K562 (cell line): ENCODE measurements around the gene SLC6A9. TPM values are rescaled to one million over a fixed set of nuclear protein-coding genes. Genes with fewer than 3 reads are reported as not detected.

ENCODE experiments used
- ATAC-seq: fragments of 200-7000 bp; cut with Tn5 transposase; 3 replicates; pipeline ENCODE4 v1.9.1; 2020; ENCODE audit warnings: moderate library complexity
- BruUV-seq: library from RNA; stranded (reverse); fragments of 400-500 nt; replicated peaks from 2 replicates; lab custom pipeline; 2021; lab: Mats Ljungman, UMichigan
- CTCF ChIA-PET: fragments of 300-600 bp; formaldehyde crosslinking; extraction: SDS; loops from one replicate; lab custom pipeline; 2021; ENCODE audit warnings: low intra/inter-chr PET ratio; lab: Yijun Ruan, JAX
- POLR2A ChIA-PET: fragments of 300-600, 350-650 bp; sonication (Branson Sonifier 250); formaldehyde crosslinking; extraction: SDS; loops from one replicate; lab custom pipeline; 2021; ENCODE audit warnings: antibody characterized with exemption, inconsistent platforms; lab: Yijun Ruan, JAX
- DNase-seq, 4 experiments: peaks; one replicate each; pipeline versions ENCODE4 v3.0.0 to v3.0.0-alpha.2; 2011 to 2018; ENCODE audit warnings: low spot score in 3 of 4, mixed read lengths in 3 of 4; ENCODE audit errors: extremely low read depth in 1 of 4
- FAIRE-seq: peaks from 2 replicates; lab custom pipeline; 2011; peaks lifted over from hg19 to GRCh38; lab: Jason Lieb, UNC
- H2AFZ ChIP-seq: 2 replicates; pipeline ENCODE4 v1.6.0; 2011; ENCODE audit warnings: low read depth, low read length, control low read depth, inconsistent platforms
- H3K27ac ChIP-seq: fragments of 200-600 bp; 3 replicates; pipeline ENCODE4 v1.8.0; 2011; ENCODE audit warnings: low read depth, mild to moderate bottlenecking, control low read depth, inconsistent platforms, low read length, moderate library complexity, mixed read lengths; ENCODE audit errors: extremely low read depth
- H3K27me3 ChIP-seq, 2 experiments: fragments of 300-600 bp in 1 of 2; 2 replicates in 1 of 2; 3 replicates in 1 of 2; pipeline versions ENCODE4 v1.6.0 to v1.8.0; 2011; ENCODE audit warnings: inconsistent platforms in 2 of 2, low read length in 2 of 2, mild to moderate bottlenecking in 1 of 2, mixed read lengths in 1 of 2, moderate library complexity in 1 of 2; ENCODE audit not compliant: control insufficient read depth in 2 of 2, insufficient read depth in 2 of 2
- H3K36me3 ChIP-seq: fragments of 300-600 bp; 3 replicates; pipeline ENCODE4 v1.8.0; 2011; ENCODE audit warnings: mild to moderate bottlenecking, low read length, inconsistent platforms; ENCODE audit not compliant: control insufficient read depth, insufficient read depth
- H3K4me1 ChIP-seq, 2 experiments: fragments of 200-600 bp in 1 of 2; replicated peaks in 1 of 2; 2 replicates in 1 of 2; 3 replicates in 1 of 2; pipeline versions ENCODE4 v1.5.1 to v1.8.0; 2011; ENCODE audit warnings: inconsistent platforms in 2 of 2, low read length in 2 of 2, mild to moderate bottlenecking in 1 of 2, mixed read lengths in 1 of 2, moderate library complexity in 1 of 2; ENCODE audit not compliant: control insufficient read depth in 2 of 2, insufficient read depth in 2 of 2
- H3K4me2 ChIP-seq: 2 replicates; pipeline ENCODE4 v1.6.1; 2011; ENCODE audit warnings: low read length, control low read depth, inconsistent platforms, mixed read lengths; ENCODE audit not compliant: insufficient read depth
- H3K4me3 ChIP-seq: fragments of 200-600 bp; sonication (generic), shearing (Covaris generic); 2 replicates; pipeline ENCODE4 v1.5.1; 2016; ENCODE audit warnings: control low read depth, inconsistent platforms
- H3K79me2 ChIP-seq: fragments of 200-600 bp; 3 replicates; pipeline ENCODE4 v1.8.0; 2011; ENCODE audit warnings: low read length, inconsistent platforms; ENCODE audit not compliant: control insufficient read depth, insufficient read depth
- H3K9ac ChIP-seq, 2 experiments: 2 replicates each; pipeline versions ENCODE4 v1.6.0 to v1.6.1; 2011; ENCODE audit warnings: low read depth in 2 of 2, low read length in 2 of 2, control low read depth in 1 of 2, inconsistent platforms in 1 of 2, mild to moderate bottlenecking in 1 of 2, mixed read lengths in 1 of 2; ENCODE audit not compliant: insufficient read depth in 1 of 2
- H3K9me1 ChIP-seq: one replicate; pipeline ENCODE4 v1.6.0; 2011; ENCODE audit warnings: inconsistent platforms, mild to moderate bottlenecking, low read length, moderate library complexity; ENCODE audit not compliant: control insufficient read depth, insufficient read depth
- H3K9me3 ChIP-seq: replicated peaks from 2 replicates; pipeline ENCODE4 v1.5.1; 2011; ENCODE audit warnings: low read depth, low read length, inconsistent platforms; ENCODE audit not compliant: control insufficient read depth, insufficient read depth
- H4K20me1 ChIP-seq: replicated peaks from 2 replicates; pipeline ENCODE4 v1.6.1; 2011; ENCODE audit warnings: low read length, inconsistent platforms, mixed read lengths; ENCODE audit not compliant: control insufficient read depth, insufficient read depth
- BRD9 ChIP-seq: fragments of 450-650 bp; IDR thresholded peaks from 2 replicates; pipeline ENCODE4 v1.6.1; 2018; ENCODE audit warnings: low read depth; ENCODE audit not compliant: partially characterized antibody
- HNRNPUL1 ChIP-seq: fragments of 200-400 bp; formaldehyde crosslinking; IDR thresholded peaks from 2 replicates; pipeline ENCODE4 v1.6.1; 2017; ENCODE audit warnings: low read length
- PHF21A ChIP-seq: fragments of 450-650 bp; IDR thresholded peaks from 2 replicates; pipeline ENCODE4 v1.6.1; 2017; ENCODE audit warnings: low read depth, borderline replicate concordance
- POLR2G ChIP-seq: fragments of 200-400 bp; formaldehyde crosslinking; IDR thresholded peaks from 2 replicates; pipeline ENCODE4 v1.6.1; 2017; ENCODE audit warnings: low read depth, mild to moderate bottlenecking, antibody characterized with exemption, low read length, moderate library complexity
- RBM22 ChIP-seq: fragments of 200-400 bp; formaldehyde crosslinking; IDR thresholded peaks from 2 replicates; pipeline ENCODE4 v1.6.1; 2018; ENCODE audit warnings: low read length, low read depth; ENCODE audit not compliant: poor library complexity, severe bottlenecking
- RHOXF2B ChIP-seq: fragments of 250-450 bp; sonication (Bioruptor Pico); conservative IDR thresholded peaks from 2 replicates; pipeline ENCODE4 v1.5.1; 2021
- SIN3B ChIP-seq: fragments of 450-650 bp; IDR thresholded peaks from 2 replicates; pipeline ENCODE4 v1.6.1; 2017; ENCODE audit warnings: low read depth, mild to moderate bottlenecking, moderate library complexity
- WGBS: fragments of 100-300 bp; shearing (Covaris generic); methylation state at CpG from one replicate; pipeline ENCODE4 v1.1.6; 2016; ENCODE audit warnings: low coverage, mixed read lengths; ENCODE audit not compliant: insufficient coverage; ENCODE audit errors: missing lambda C conversion rate; 5-methylcytosine and 5-hydroxymethylcytosine counted together
- in situ Hi-C: fragments of 300-500 bp; cut with MboI; formaldehyde crosslinking; loops from 4 replicates; pipeline ENCODE4 v1.15.0; 2018; ENCODE audit warnings: inconsistent platforms, mixed read lengths
- intact Hi-C: fragments of 100-400 bp; cut with micrococcal nuclease; formaldehyde crosslinking; loops from 2 replicates; pipeline ENCODE4 v1.14.2; 2022
- polyA plus RNA-seq, 8 experiments: library from polyadenylated mRNA; depleted of rRNA in 4 of 8; stranded (reverse) in 5 of 8; unstranded in 3 of 8; fragments of >200 nt; fragmentation: Nextera tagmentation in 2 of 8; fragmentation: Illumina TruSeq in 1 of 8; extraction: Ambion mirVana in 2 of 8; extraction: Trizol in 1 of 8; gene quantifications; 2 replicates each; pipeline versions ENCODE4 v1.2.1 to v1.2.3, GENCODE V29; 2011 to 2014; ENCODE audit warnings: inconsistent platforms in 1 of 8, missing spikeins in 1 of 8
- total RNA-seq, 7 experiments: library from RNA; depleted of rRNA in 6 of 7; stranded (reverse); fragments of >200 nt in 6 of 7; fragmentation: Illumina TruSeq in 2 of 7; extraction: Trizol in 2 of 7; gene quantifications; 2 replicates each; pipeline versions ENCODE4 v1.2.1 to v1.2.3, GENCODE V29; 2011 to 2021; ENCODE audit warnings: low replicate concordance in 1 of 7
- TF ChIP-seq, protein P1 (sequence below), 2 experiments: IDR thresholded peaks; 2 replicates each; pipeline ENCODE4 v1.6.1; 2012; ENCODE audit warnings: improper control_type of control experiment in 2 of 2, low read depth in 2 of 2, low read length in 2 of 2, borderline replicate concordance in 1 of 2
- TF ChIP-seq, protein P2 (sequence below): fragments of 450-650 bp; IDR thresholded peaks from 2 replicates; pipeline ENCODE4 v1.7.1; 2018; ENCODE audit warnings: mild to moderate bottlenecking, low read depth; ENCODE audit not compliant: partially characterized antibody
- TF ChIP-seq, protein P3 (sequence below): sonication (generic); formaldehyde crosslinking; IDR thresholded peaks from 2 replicates; pipeline ENCODE4 v1.8.1; 2023; ENCODE audit warnings: mild to moderate bottlenecking, missing genetic modification reagents, moderate library complexity

SLC6A9 gene
- total and polyA plus RNA-seq, 9 of the 15 experiments (the other 6 are each of a cell fraction or from before 2014, with no cell fraction given): 0.17 to 18.7 (median 2.9) TPM

DNA sequence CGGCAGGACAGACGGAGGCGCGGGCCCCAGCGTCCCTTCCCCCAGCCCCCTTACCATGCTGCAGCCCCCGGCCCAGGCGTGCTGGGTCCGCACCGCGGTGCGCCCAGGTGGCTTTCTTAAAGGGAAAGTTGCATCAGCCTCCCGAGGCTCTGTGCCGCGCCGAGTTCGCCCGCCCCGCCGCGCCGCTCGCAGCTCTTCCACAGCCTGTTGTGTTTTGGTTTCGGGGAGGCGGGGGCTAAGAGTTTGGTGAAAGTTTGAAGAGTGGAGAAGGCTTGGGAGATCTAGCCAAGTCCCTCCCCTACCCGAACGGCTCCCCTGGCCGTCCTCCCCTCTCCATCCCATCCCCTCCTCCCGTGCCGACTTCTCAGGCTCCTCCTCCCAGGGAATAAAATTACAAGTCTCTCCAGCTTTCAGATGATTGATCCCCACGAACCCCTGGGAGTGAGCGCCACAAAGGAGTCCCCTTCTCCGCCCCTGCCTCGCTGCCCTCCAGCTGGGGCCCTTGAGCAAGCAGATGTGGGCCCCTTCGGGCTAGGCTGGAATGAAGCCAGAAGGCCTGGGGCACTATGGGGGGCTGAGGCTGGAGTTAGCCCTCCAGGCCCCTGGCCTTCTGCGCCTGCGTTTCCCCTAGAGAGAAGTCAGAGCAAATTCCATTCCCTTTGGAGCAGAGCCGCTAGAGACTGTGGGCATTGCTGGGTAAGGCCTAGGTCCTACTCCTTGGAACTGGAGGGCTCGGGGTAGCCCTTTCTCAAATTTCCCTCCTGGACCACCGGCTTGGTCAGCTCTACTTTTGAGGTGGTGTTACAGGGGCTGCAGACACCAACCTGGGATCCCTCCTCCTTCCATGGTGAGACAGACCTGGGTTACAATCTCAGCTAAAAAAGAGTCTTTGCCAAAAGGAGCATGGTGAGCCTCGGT, at the start of gene SLC6A9 (continued):
- TF ChIP-seq, protein P1, sequence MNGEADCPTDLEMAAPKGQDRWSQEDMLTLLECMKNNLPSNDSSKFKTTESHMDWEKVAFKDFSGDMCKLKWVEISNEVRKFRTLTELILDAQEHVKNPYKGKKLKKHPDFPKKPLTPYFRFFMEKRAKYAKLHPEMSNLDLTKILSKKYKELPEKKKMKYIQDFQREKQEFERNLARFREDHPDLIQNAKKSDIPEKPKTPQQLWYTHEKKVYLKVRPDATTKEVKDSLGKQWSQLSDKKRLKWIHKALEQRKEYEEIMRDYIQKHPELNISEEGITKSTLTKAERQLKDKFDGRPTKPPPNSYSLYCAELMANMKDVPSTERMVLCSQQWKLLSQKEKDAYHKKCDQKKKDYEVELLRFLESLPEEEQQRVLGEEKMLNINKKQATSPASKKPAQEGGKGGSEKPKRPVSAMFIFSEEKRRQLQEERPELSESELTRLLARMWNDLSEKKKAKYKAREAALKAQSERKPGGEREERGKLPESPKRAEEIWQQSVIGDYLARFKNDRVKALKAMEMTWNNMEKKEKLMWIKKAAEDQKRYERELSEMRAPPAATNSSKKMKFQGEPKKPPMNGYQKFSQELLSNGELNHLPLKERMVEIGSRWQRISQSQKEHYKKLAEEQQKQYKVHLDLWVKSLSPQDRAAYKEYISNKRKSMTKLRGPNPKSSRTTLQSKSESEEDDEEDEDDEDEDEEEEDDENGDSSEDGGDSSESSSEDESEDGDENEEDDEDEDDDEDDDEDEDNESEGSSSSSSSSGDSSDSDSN (IDR thresholded peaks at IDR 0.05; ENCODE audit: borderline replicate concordance in 1 of 2, low read depth in 2 of 2, low read length in 2 of 2): 0 out of 4 replicates have a peak, but pooled peaks of 1 of the 2 experiments have one; percentile 44
- no peak for TF ChIP-seq BRD9
- TF ChIP-seq, all 486 proteins: peak for 61

DNA sequence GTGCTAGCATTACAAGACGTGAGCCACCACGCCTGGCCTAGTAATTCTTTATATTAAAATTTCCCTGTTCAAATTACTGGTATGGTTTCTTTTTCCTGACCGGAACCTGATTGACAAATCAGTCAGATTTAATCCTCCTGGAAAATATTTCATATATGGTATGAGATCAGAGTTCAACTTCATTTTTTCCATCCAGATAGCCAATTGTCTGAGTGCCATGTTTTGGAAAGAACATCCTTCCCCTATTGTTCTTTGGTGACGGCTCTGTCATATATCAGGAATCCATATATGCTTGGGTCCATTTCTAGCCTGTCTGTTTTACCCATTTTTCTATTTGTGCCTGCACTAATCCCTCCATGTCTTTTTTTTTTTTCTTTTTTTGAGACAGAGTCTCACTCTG, 48.3 kb upstream of the SLC6A9 start:
- intact Hi-C loops (no loop called here), in situ Hi-C loops (no loop called here)
- no peak overlapping the region for H2AFZ ChIP-seq
- 5% methylated on average over 4 of the region's 4 CpGs for WGBS
- H3K4me2 ChIP-seq: no peak overlapping the region
- H3K27ac ChIP-seq: no peak overlapping the region
- H3K9me1 ChIP-seq: no peaks in the 10 kb centered on the region
- ChIA-PET POLR2A (interaction anchor here (0.6 kb wide), 1 partner anchor 160 kb away, joined by 3 read pairs; no protein-coding TSS in a partner anchor), CTCF (no interaction called here)
- FAIRE-seq (no peak), ATAC-seq (no peak), DNase-seq (no peak)
- H3K4me3 ChIP-seq: no peak overlapping the region
- H3K9me3 ChIP-seq: no peaks in the 10 kb centered on the region
- H3K4me1 ChIP-seq: no peaks in the 10 kb centered on the region
- no peaks in the 10 kb centered on the region for H3K36me3 ChIP-seq
- H3K9ac ChIP-seq: no peak overlapping the region
- H3K79me2 ChIP-seq: no peaks in the 10 kb centered on the region
- H4K20me1 ChIP-seq: no peaks in the 10 kb centered on the region
- BruUV-seq: no TSS peak
- peaks cover 20 to 33% of the 10 kb centered on the region in 2 experiments; a peak in 4 of 5 replicates for H3K27me3 ChIP-seq
- TF ChIP-seq RBM22 (no peak), PHF21A (no peak), RHOXF2B (CRISPR knock-in tag) (no peak), POLR2G (no peak), HNRNPUL1 (no peak), SIN3B (no peak)
- TF ChIP-seq, protein P2, sequence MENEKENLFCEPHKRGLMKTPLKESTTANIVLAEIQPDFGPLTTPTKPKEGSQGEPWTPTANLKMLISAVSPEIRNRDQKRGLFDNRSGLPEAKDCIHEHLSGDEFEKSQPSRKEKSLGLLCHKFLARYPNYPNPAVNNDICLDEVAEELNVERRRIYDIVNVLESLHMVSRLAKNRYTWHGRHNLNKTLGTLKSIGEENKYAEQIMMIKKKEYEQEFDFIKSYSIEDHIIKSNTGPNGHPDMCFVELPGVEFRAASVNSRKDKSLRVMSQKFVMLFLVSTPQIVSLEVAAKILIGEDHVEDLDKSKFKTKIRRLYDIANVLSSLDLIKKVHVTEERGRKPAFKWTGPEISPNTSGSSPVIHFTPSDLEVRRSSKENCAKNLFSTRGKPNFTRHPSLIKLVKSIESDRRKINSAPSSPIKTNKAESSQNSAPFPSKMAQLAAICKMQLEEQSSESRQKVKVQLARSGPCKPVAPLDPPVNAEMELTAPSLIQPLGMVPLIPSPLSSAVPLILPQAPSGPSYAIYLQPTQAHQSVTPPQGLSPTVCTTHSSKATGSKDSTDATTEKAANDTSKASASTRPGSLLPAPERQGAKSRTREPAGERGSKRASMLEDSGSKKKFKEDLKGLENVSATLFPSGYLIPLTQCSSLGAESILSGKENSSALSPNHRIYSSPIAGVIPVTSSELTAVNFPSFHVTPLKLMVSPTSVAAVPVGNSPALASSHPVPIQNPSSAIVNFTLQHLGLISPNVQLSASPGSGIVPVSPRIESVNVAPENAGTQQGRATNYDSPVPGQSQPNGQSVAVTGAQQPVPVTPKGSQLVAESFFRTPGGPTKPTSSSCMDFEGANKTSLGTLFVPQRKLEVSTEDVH: no peak
- TF ChIP-seq, protein P3, sequence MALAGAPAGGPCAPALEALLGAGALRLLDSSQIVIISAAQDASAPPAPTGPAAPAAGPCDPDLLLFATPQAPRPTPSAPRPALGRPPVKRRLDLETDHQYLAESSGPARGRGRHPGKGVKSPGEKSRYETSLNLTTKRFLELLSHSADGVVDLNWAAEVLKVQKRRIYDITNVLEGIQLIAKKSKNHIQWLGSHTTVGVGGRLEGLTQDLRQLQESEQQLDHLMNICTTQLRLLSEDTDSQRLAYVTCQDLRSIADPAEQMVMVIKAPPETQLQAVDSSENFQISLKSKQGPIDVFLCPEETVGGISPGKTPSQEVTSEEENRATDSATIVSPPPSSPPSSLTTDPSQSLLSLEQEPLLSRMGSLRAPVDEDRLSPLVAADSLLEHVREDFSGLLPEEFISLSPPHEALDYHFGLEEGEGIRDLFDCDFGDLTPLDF (CRISPR knock-in tag): no peak
